ENCODE measurements around the gene RNF213. TPM values are rescaled to one million over a fixed set of nuclear protein-coding genes. Genes with fewer than 3 reads are reported as not detected.

RNF213 gene
- total RNA-seq, 1 experiment from 2014 or later = 70.5 TPM

GRCh38 chr17:80441133-80441578, 180.5 kb downstream of the RNF213 start (continued):
- TF ChIP-seq ZNF532 (CRISPR knock-in tag; IDR thresholded peaks at IDR 0.05; ENCODE audit: borderline replicate concordance) (no peak), FOXK1 (CRISPR knock-in tag; IDR thresholded peaks at IDR 0.05) (peak; percentile 79), ZNF263 (CRISPR knock-in tag; IDR thresholded peaks at IDR 0.05; ENCODE audit: low read depth) (0 out of 2 replicates have a peak, but pooled peaks have one; percentile 59), CREB1 (CRISPR knock-in tag; IDR thresholded peaks at IDR 0.05) (peak; percentile 84), RORB (CRISPR knock-in tag; IDR thresholded peaks at IDR 0.05) (no peak), CDX4 (CRISPR knock-in tag; IDR thresholded peaks at IDR 0.05; ENCODE audit: borderline replicate concordance) (no peak), ZNF138 (CRISPR knock-in tag; conservative IDR thresholded peaks at IDR 0.05) (no peak), ETV6 (CRISPR knock-in tag; IDR thresholded peaks at IDR 0.05) (peak; percentile 86), TCF7 (CRISPR knock-in tag; IDR thresholded peaks at IDR 0.05; ENCODE audit: low read depth) (peak; percentile 92), E2F5 (CRISPR knock-in tag; IDR thresholded peaks at IDR 0.05) (peak; percentile 78; the same call in 1 of the 2 replicates), NFATC4 (CRISPR knock-in tag; IDR thresholded peaks at IDR 0.05) (no peak), TP53 (CRISPR knock-in tag; IDR thresholded peaks at IDR 0.05) (peak; percentile 77; the same call in 1 of the 2 replicates), MAX (CRISPR knock-in tag; IDR thresholded peaks at IDR 0.05) (peak; percentile 54; the same call in 1 of the 2 replicates), NR3C1 (CRISPR knock-in tag; conservative IDR thresholded peaks at IDR 0.05; ENCODE audit: low read depth) (no peak), MLX (CRISPR knock-in tag; IDR thresholded peaks at IDR 0.05) (no peak), ZNF232 (CRISPR knock-in tag; IDR thresholded peaks at IDR 0.05) (peak; percentile 98), E2F1 (CRISPR knock-in tag; IDR thresholded peaks at IDR 0.05) (peak; percentile 77; the same call in 1 of the 2 replicates), NR2C2 (CRISPR knock-in tag; IDR thresholded peaks at IDR 0.05) (peak; percentile 64; the same call in 1 of the 2 replicates), IRF2 (CRISPR knock-in tag; IDR thresholded peaks at IDR 0.05; ENCODE audit: borderline replicate concordance, low read depth) (0 out of 2 replicates have a peak, but pooled peaks have one; percentile 59), GABPB1 (CRISPR knock-in tag; IDR thresholded peaks at IDR 0.05) (peak; percentile 59), CTCF (IDR thresholded peaks at IDR 0.05) (no peak), EMX1 (CRISPR knock-in tag; IDR thresholded peaks at IDR 0.05) (no peak), ZMAT4 (CRISPR knock-in tag; IDR thresholded peaks at IDR 0.05) (no peak), MYBL2 (CRISPR knock-in tag; IDR thresholded peaks at IDR 0.05) (peak; percentile 90), ATF1 (CRISPR knock-in tag; IDR thresholded peaks at IDR 0.05) (0 out of 2 replicates have a peak, but pooled peaks have one; percentile 78), ATF6 (CRISPR knock-in tag; IDR thresholded peaks at IDR 0.05) (no peak), KAT7 (CRISPR knock-in tag; IDR thresholded peaks at IDR 0.05; ENCODE audit: borderline replicate concordance) (no peak), RELA (CRISPR knock-in tag; IDR thresholded peaks at IDR 0.05; ENCODE audit: borderline replicate concordance) (0 out of 2 replicates have a peak, but pooled peaks have one; percentile 27)

All from WTC11 (cell line).